HCT116 (cell line): ENCODE data around the gene SLC35F3. TPM values are rescaled to one million over a fixed set of nuclear protein-coding genes. Genes with fewer than 3 reads are reported as not detected.

Experiments
- ATAC-seq: fragments of 200-7000 bp; cut with Tn5 transposase; 2 replicates; pipeline ENCODE4 v1.9.1; 2020; ENCODE audit warnings: mild to moderate bottlenecking, moderate library complexity
- BruUV-seq: library from RNA; stranded (reverse); fragments of 400-500 nt; replicated peaks from 2 replicates; lab custom pipeline; 2021; lab: Mats Ljungman, UMichigan
- CTCF ChIA-PET: fragments of 300-600 bp; sonication (Branson Sonifier 250); formaldehyde crosslinking; loops from one replicate; lab custom pipeline; 2021; ENCODE audit warnings: antibody characterized with exemption; lab: Charles Lee
- POLR2A ChIA-PET: fragments of 300-600, 350-600 bp; sonication (Branson Sonifier 250); formaldehyde crosslinking; loops from one replicate; lab custom pipeline; 2021; ENCODE audit warnings: antibody characterized with exemption; lab: Charles Lee
- RAD21 ChIA-PET, 2 experiments: fragments of 300-600 bp; sonication (Branson Sonifier 250); formaldehyde crosslinking; loops; one replicate each; lab custom pipeline; 2023; ENCODE audit warnings: low total read pairs in 2 of 2; ENCODE audit not compliant: uncharacterized antibody in 2 of 2, unreplicated experiment in 2 of 2, low non-redundant PET in 1 of 2; lab: Charles Lee
- DNase-seq: peaks from one replicate; pipeline ENCODE4 v3.0.0-alpha.2; 2010; ENCODE audit warnings: low read depth, low spot score
- H2AFZ ChIP-seq: fragments of 200-600 bp; shearing (Covaris generic), sonication (generic); 2 replicates; pipeline ENCODE4 v1.6.1; 2017; ENCODE audit warnings: low read depth, mixed run types, mixed read lengths, antibody characterized with exemption, low read length; ENCODE audit not compliant: poor library complexity, severe bottlenecking
- H3K27ac ChIP-seq: 2 replicates; pipeline ENCODE4 v1.5.1; 2012; ENCODE audit warnings: low read depth, low read length
- H3K27me3 ChIP-seq: fragments of 200-600 bp; sonication (generic); 2 replicates; pipeline ENCODE4 v1.6.1; 2016; ENCODE audit warnings: mixed run types, low read length, mixed read lengths; ENCODE audit not compliant: insufficient read depth
- H3K36me3 ChIP-seq, 2 experiments: fragments of 200-500 bp in 1 of 2; fragments of 200-600 bp in 1 of 2; sonication (Bioruptor generic) in 1 of 2; sonication (generic) in 1 of 2; 2 replicates each; pipeline versions ENCODE4 v1.5.1 to v1.6.1; 2014 to 2016; ENCODE audit warnings: low read length in 2 of 2, inconsistent platforms in 1 of 2, mixed read lengths in 1 of 2, mixed run types in 1 of 2; ENCODE audit not compliant: insufficient read depth in 2 of 2, control insufficient read depth in 1 of 2
- H3K4me1 ChIP-seq, 2 experiments: fragments of 200-600 bp in 1 of 2; sonication (generic) in 1 of 2; 2 replicates each; pipeline versions ENCODE4 v1.5.1 to v1.6.1; 2012 to 2017; ENCODE audit warnings: low read length in 2 of 2, inconsistent platforms in 1 of 2, mild to moderate bottlenecking in 1 of 2, mixed read lengths in 1 of 2, mixed run types in 1 of 2, moderate library complexity in 1 of 2; ENCODE audit not compliant: insufficient read depth in 2 of 2, control insufficient read depth in 1 of 2
- H3K4me2 ChIP-seq: fragments of 200-600 bp; sonication (generic); 2 replicates; pipeline ENCODE4 v1.6.1; 2017; ENCODE audit warnings: mixed run types, low read length, mixed read lengths
- H3K4me3 ChIP-seq, 2 experiments: fragments of 200-600 bp in 1 of 2; sonication (generic) in 1 of 2; replicated peaks in 1 of 2; 2 replicates each; pipeline ENCODE4 v1.5.1; 2011 to 2016; ENCODE audit warnings: low read length in 2 of 2, control low read depth in 1 of 2, low read depth in 1 of 2, mild to moderate bottlenecking in 1 of 2, mixed read lengths in 1 of 2, mixed run types in 1 of 2
- H3K79me2 ChIP-seq: fragments of 200-600 bp; sonication (generic); 2 replicates; pipeline ENCODE4 v1.6.1; 2017; ENCODE audit warnings: mild to moderate bottlenecking, mixed run types, low read length, moderate library complexity, mixed read lengths; ENCODE audit not compliant: insufficient read depth
- H3K9ac ChIP-seq: fragments of 200-600 bp; sonication (generic); 2 replicates; pipeline ENCODE4 v1.6.1; 2016; ENCODE audit warnings: low read length, mixed read lengths
- H3K9me2 ChIP-seq: fragments of 200-600 bp; sonication (generic), shearing (Covaris generic); 2 replicates; pipeline ENCODE4 v1.6.1; 2017; ENCODE audit warnings: mixed run types, mild to moderate bottlenecking, moderate library complexity; ENCODE audit not compliant: insufficient read depth
- H3K9me3 ChIP-seq, 2 experiments: fragments of 200-500 bp in 1 of 2; fragments of 200-600 bp in 1 of 2; sonication (Bioruptor generic) in 1 of 2; sonication (generic) in 1 of 2; 2 replicates each; pipeline ENCODE4 v1.6.1; 2014 to 2017; ENCODE audit warnings: low read length in 2 of 2, mixed read lengths in 2 of 2, inconsistent platforms in 1 of 2, low read depth in 1 of 2, mild to moderate bottlenecking in 1 of 2, mixed run types in 1 of 2, moderate library complexity in 1 of 2; ENCODE audit not compliant: control insufficient read depth in 1 of 2, insufficient read depth in 1 of 2
- H4K20me1 ChIP-seq: fragments of 200-600 bp; sonication (generic), shearing (Covaris generic); 2 replicates; pipeline ENCODE4 v1.6.1; 2017; ENCODE audit warnings: mixed run types, mild to moderate bottlenecking, moderate library complexity; ENCODE audit not compliant: insufficient read depth
- ATF3 ChIP-seq: IDR thresholded peaks from 2 replicates; pipeline ENCODE4 v1.6.1; 2012
- CBX3 ChIP-seq: IDR thresholded peaks from 2 replicates; pipeline ENCODE4 v1.6.1; 2012; ENCODE audit warnings: low read depth
- CEBPB ChIP-seq: IDR thresholded peaks from 2 replicates; pipeline ENCODE4 v1.6.1; 2012; ENCODE audit warnings: low read depth
- EGR1 ChIP-seq: IDR thresholded peaks from 2 replicates; pipeline ENCODE4 v1.6.1; 2012; ENCODE audit warnings: low read depth
- ELF1 ChIP-seq: IDR thresholded peaks from 2 replicates; pipeline ENCODE4 v1.6.1; 2012; ENCODE audit warnings: low read depth, borderline replicate concordance
- EZH2 ChIP-seq: fragments of 200-600 bp; sonication (generic); IDR thresholded peaks from 2 replicates; pipeline ENCODE4 v1.6.1; 2017; ENCODE audit warnings: antibody characterized with exemption, mixed run types
- EZH2phosphoT487 ChIP-seq: fragments of 200-600 bp; IDR thresholded peaks from 2 replicates; pipeline ENCODE4 v1.6.1; 2018; ENCODE audit warnings: antibody characterized with exemption, borderline replicate concordance
- FOSL1 ChIP-seq: IDR thresholded peaks from 2 replicates; pipeline ENCODE4 v1.6.1; 2012; ENCODE audit warnings: low read depth
- JUND ChIP-seq: IDR thresholded peaks from 2 replicates; pipeline ENCODE4 v1.6.1; 2012
- POLR2A ChIP-seq: IDR thresholded peaks from 2 replicates; pipeline ENCODE4 v1.7.0; 2011; ENCODE audit warnings: borderline replicate concordance; ENCODE audit not compliant: insufficient read depth, insufficient read length; ENCODE audit errors: extremely low read depth
- RAD21 ChIP-seq: IDR thresholded peaks from 2 replicates; pipeline ENCODE4 v1.6.1; 2012; ENCODE audit warnings: low read depth, mild to moderate bottlenecking
- REST ChIP-seq: IDR thresholded peaks from 2 replicates; pipeline ENCODE4 v1.6.1; 2012; ENCODE audit warnings: low read depth
- SIN3A ChIP-seq: IDR thresholded peaks from 2 replicates; pipeline ENCODE4 v1.6.1; 2012; ENCODE audit warnings: low read depth
- SP1 ChIP-seq: IDR thresholded peaks from 2 replicates; pipeline ENCODE4 v1.6.1; 2012; ENCODE audit warnings: low read depth
- TCF7L2 ChIP-seq: IDR thresholded peaks from 2 replicates; pipeline ENCODE4 v1.7.0; 2011; ENCODE audit warnings: borderline replicate concordance, inconsistent platforms; ENCODE audit not compliant: insufficient read depth, insufficient read length; ENCODE audit errors: extremely low read depth
- YY1 ChIP-seq: IDR thresholded peaks from 2 replicates; pipeline ENCODE4 v1.6.1; 2011; ENCODE audit warnings: low read length, low read depth, moderate library complexity, mild to moderate bottlenecking; ENCODE audit not compliant: insufficient replicate concordance; ENCODE audit errors: extremely low read depth
- ZFX ChIP-seq: fragments of 450-650 bp; IDR thresholded peaks from 2 replicates; pipeline ENCODE4 v1.6.1; 2017
- ZNF274 ChIP-seq: fragments of 200-500 bp; sonication (Bioruptor generic); IDR thresholded peaks from 2 replicates; pipeline ENCODE4 v1.6.1; 2014; ENCODE audit warnings: mild to moderate bottlenecking, low read depth, low read length, inconsistent platforms
- intact Hi-C: fragments of 100-400 bp; cut with micrococcal nuclease; formaldehyde crosslinking; loops from 2 replicates; pipeline ENCODE4 v1.10.0; 2022
- total RNA-seq: library from RNA; stranded (reverse); gene quantifications from one replicate; pipeline ENCODE4 v1.2.1, GENCODE V29; 2021; ENCODE audit not compliant: unreplicated experiment

SLC35F3 gene
- total RNA-seq, 1 experiment from 2014 or later, result 6.4 TPM

DNA sequence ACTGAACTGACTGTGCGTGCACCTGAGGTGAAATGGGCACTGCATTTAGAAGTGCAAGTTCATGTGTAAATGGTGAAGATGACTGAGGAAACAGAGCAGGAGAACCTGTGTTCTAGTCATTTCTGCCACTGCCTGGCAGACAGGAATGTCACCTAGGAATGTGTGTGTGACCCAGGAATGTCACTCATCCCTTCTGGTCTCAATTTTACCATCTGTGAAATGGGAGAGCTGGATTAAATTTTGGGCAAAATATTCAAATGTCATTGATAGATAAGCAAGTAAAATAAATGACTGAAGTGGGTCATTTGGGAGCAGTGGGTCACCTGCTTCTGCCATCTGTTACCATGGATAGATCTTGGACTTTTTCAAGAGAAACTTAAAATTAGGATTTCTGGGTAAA lies 42.2 kb downstream of the SLC35F3 start:
- Histone ChIP-seq H3K4me3 (no peak overlapping the region), H3K9ac (no peak overlapping the region), H4K20me1 (no peaks in the 10 kb centered on the region; the same call in 1 of the 2 replicates), H3K27ac (no peak overlapping the region), H3K79me2 (peaks cover 9% of the 10 kb centered on the region), H3K9me2 (no peaks in the 10 kb centered on the region), H3K36me3 (no peaks in the 10 kb centered on the region), H3K4me1 (peaks cover 0 to 19% of the 10 kb centered on the region in 2 experiments; a peak in 2 of 4 replicates), H3K27me3 (no peaks in the 10 kb centered on the region), H3K4me2 (no peak overlapping the region), H3K9me3 (0 out of 4 replicates have a peak, but pooled peaks cover 0 to 4% of the 10 kb centered on the region in 2 experiments), H2AFZ (no peak overlapping the region)
- BruUV-seq, result no TSS peak
- ATAC-seq (no peak), DNase-seq (no peak)
- CTCF ChIA-PET, result no interaction called here
- RAD21 ChIA-PET, result no interaction called here
- POLR2A ChIA-PET, result no interaction called here
- intact Hi-C loops, result no loop called here
- no peak for TF ChIP-seq TCF7L2
- no peak for TF ChIP-seq ATF3
- no peak for TF ChIP-seq CEBPB
- TF ChIP-seq SIN3A, result no peak
- TF ChIP-seq YY1, result no peak
- no peak for TF ChIP-seq EZH2phosphoT487

DNA sequence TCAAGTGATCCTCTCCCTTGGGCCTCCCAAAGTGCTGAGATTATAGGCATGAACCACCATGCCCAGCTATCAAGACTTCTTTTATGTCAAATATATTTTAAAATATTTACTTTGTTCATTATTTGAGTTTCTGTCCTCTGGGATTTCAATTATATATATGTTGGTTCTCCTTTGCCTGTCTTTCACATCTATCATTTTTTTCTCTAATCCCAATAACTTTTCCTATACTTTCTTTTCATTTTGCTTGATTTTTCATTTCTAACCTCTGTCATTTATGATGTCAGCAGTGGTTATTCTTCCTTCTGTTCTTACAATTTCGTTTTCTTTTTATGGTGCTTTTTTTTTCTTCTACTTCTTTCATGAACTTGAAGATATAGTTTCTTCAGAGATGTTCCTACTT lies 47.3 kb downstream of the SLC35F3 start:
- H4K20me1 ChIP-seq, result no peaks in the 10 kb centered on the region
- CTCF ChIA-PET, result no interaction called here
- H3K9me2 ChIP-seq, result no peaks in the 10 kb centered on the region
- H2AFZ ChIP-seq, result no peak overlapping the region
- H3K27me3 ChIP-seq, result no peaks in the 10 kb centered on the region
- no peak for ATAC-seq
- H3K4me3 ChIP-seq, result no peak overlapping the region
- no peak overlapping the region for H3K4me2 ChIP-seq
- H3K79me2 ChIP-seq, result peaks cover 15% of the 10 kb centered on the region; the same call in 1 of the 2 replicates
- H3K9me3 ChIP-seq, result 0 out of 4 replicates have a peak, but pooled peaks cover 0 to 5% of the 10 kb centered on the region in 2 experiments
- RAD21 ChIA-PET, result no interaction called here
- no peak overlapping the region for H3K27ac ChIP-seq
- no peaks in the 10 kb centered on the region for H3K36me3 ChIP-seq
- no peak for DNase-seq
- intact Hi-C loops, result no loop called here
- peaks cover 0 to 4% of the 10 kb centered on the region in 2 experiments; a peak in 2 of 4 replicates for H3K4me1 ChIP-seq
- TF ChIP-seq EZH2phosphoT487, result no peak
- TF ChIP-seq SP1, result no peak
- TF ChIP-seq EGR1, result no peak
- TF ChIP-seq ATF3, result no peak
- TF ChIP-seq REST, result no peak
- no peak for TF ChIP-seq ZFX
- TF ChIP-seq ELF1, result no peak
- TF ChIP-seq POLR2A, result no peak
- no peak for TF ChIP-seq CBX3
- TF ChIP-seq RAD21, result no peak
- TF ChIP-seq SIN3A, result no peak
- TF ChIP-seq TCF7L2, result no peak
- no peak for TF ChIP-seq EZH2
- no peak for TF ChIP-seq JUND
- TF ChIP-seq FOSL1, result no peak
- TF ChIP-seq ZNF274, result no peak
- TF ChIP-seq YY1, result no peak
- no peak overlapping the region for H3K9ac ChIP-seq
- POLR2A ChIA-PET, result no interaction called here
- BruUV-seq, result no TSS peak
